GM21529 (cell line): Measurements from ENCODE around the gene TRERF1.
"Not testable (repeated sequence)": the region's sequence is repeated elsewhere in the genome, so short reads cannot be mapped to it uniquely, and the experiment has no call there.

ENCODE experiments used
- ATAC-seq: cut with Tn5 transposase; IDR thresholded peaks from one replicate; pipeline ENCODE4 v1.9.1; 2021; ENCODE audit not compliant: unreplicated experiment

TRERF1 gene

GRCh38 chr6:42339991-42340401 is 111.7 kb downstream of the TRERF1 start:
- ATAC-seq = peak; percentile 80

GRCh38 chr6:42338744-42339222 is 112.9 kb downstream of the TRERF1 start:
- no peak for ATAC-seq

- ATAC-seq = no peak
Observed at GRCh38 chr6:42337985-42338743, 113.6 kb downstream of the TRERF1 start.

GRCh38 chr6:42336431-42336830 is 115.3 kb downstream of the TRERF1 start:
- no peak for ATAC-seq

- ATAC-seq = no peak
Observed at GRCh38 chr6:42335896-42336295, 115.8 kb downstream of the TRERF1 start.

- no peak for ATAC-seq
Observed at GRCh38 chr6:42334870-42335269, 116.9 kb downstream of the TRERF1 start.

- no peak for ATAC-seq
Observed at GRCh38 chr6:42333612-42334011, 118.1 kb downstream of the TRERF1 start.

GRCh38 chr6:42332916-42333315 is 118.8 kb downstream of the TRERF1 start:
- no peak for ATAC-seq

GRCh38 chr6:42331019-42331418 is 120.7 kb downstream of the TRERF1 start:
- ATAC-seq = no peak

GRCh38 chr6:42326248-42326647 is 125.5 kb downstream of the TRERF1 start:
- ATAC-seq = no peak

- ATAC-seq = not testable (repeated sequence)
Observed at GRCh38 chr6:42324656-42325324, 126.9 kb downstream of the TRERF1 start.

- ATAC-seq = no peak
Observed at GRCh38 chr6:42322676-42323075, 129.1 kb downstream of the TRERF1 start.

GRCh38 chr6:42321976-42322375 is 129.8 kb downstream of the TRERF1 start:
- ATAC-seq = no peak

- ATAC-seq = no peak
Observed at GRCh38 chr6:42320762-42321161, 131.0 kb downstream of the TRERF1 start.

GRCh38 chr6:42318480-42318879 is 133.2 kb downstream of the TRERF1 start:
- ATAC-seq = no peak

- no peak for ATAC-seq
Observed at GRCh38 chr6:42316981-42317380, 134.7 kb downstream of the TRERF1 start.

GRCh38 chr6:42315991-42316970 is 135.4 kb downstream of the TRERF1 start:
- no peak for ATAC-seq

- no peak for ATAC-seq
Observed at GRCh38 chr6:42315259-42315990, 136.3 kb downstream of the TRERF1 start.

GRCh38 chr6:42314571-42315258 is 137.0 kb downstream of the TRERF1 start:
- ATAC-seq = no peak
